HepG2 (cell line): ENCODE data around the gene NUDT7.

Experiments
- ATF4 ChIP-seq, 2 experiments: fragments of 450-650 bp in 1 of 2; sonication (generic) in 1 of 2; formaldehyde crosslinking; IDR thresholded peaks; 2 replicates each; pipeline versions ENCODE4 v1.5.0 to v1.8.0; 2020 to 2022; ENCODE audit warnings: mild to moderate bottlenecking in 1 of 2, missing genetic modification reagents in 1 of 2
- CBX5 ChIP-seq: sonication (generic); formaldehyde crosslinking; IDR thresholded peaks from 2 replicates; pipeline ENCODE4 v1.4.0; 2020; ENCODE audit warnings: missing genetic modification reagents, borderline replicate concordance
- FOXK2 ChIP-seq: fragments of 450-650 bp; IDR thresholded peaks from 2 replicates; pipeline ENCODE4 v1.6.1; 2016
- JUND ChIP-seq: sonication (generic); formaldehyde crosslinking; IDR thresholded peaks from 2 replicates; pipeline ENCODE4 v1.8.0; 2022; ENCODE audit warnings: mild to moderate bottlenecking, missing genetic modification reagents
- MAZ ChIP-seq, 2 experiments: sonication (generic) in 1 of 2; formaldehyde crosslinking in 1 of 2; IDR thresholded peaks; 2 replicates each; pipeline versions ENCODE4 v1.5.0 to v1.6.1; 2012 to 2020; ENCODE audit warnings: low read depth in 2 of 2, mild to moderate bottlenecking in 2 of 2, borderline replicate concordance in 1 of 2, improper control_type of control experiment in 1 of 2, low read length in 1 of 2, missing genetic modification reagents in 1 of 2, moderate library complexity in 1 of 2
- ZBTB33 ChIP-seq: sonication (generic); formaldehyde crosslinking; IDR thresholded peaks from 2 replicates; pipeline ENCODE4 v1.4.0; 2020; ENCODE audit warnings: missing genetic modification reagents
- ZNF263 ChIP-seq: sonication (generic); formaldehyde crosslinking; IDR thresholded peaks from 2 replicates; pipeline ENCODE4 v1.4.0; 2020; ENCODE audit warnings: missing genetic modification reagents
- ZNF614 ChIP-seq: IDR thresholded peaks from 2 replicates; pipeline ENCODE4 v1.6.1; 2018; ENCODE audit warnings: missing biosample characterization, missing genetic modification reagents, inconsistent platforms, borderline replicate concordance

- TF ChIP-seq ZBTB33 (no peak), MAZ (IDR thresholded peaks at IDR 0.05; ENCODE audit: borderline replicate concordance, low read depth, low read length) (no peak), MAZ (CRISPR knock-in tag; IDR thresholded peaks at IDR 0.05; ENCODE audit: low read depth) (no peak), ATF4 (CRISPR knock-in tag; IDR thresholded peaks at IDR 0.05) (no peak), ZNF614 (CRISPR knock-in tag) (no peak), CBX5 (CRISPR knock-in tag) (no peak), JUND (CRISPR knock-in tag) (no peak), FOXK2 (no peak), ZNF263 (CRISPR knock-in tag) (no peak)
Observed at GRCh38 chr16:77711179-77711578, 11.1 kb upstream of the NUDT7 start.
